Measurements from ENCODE around the gene KRTAP2-3. TPM values are rescaled to one million over a fixed set of nuclear protein-coding genes. Genes with fewer than 3 reads are reported as not detected.

The KRTAP2-3 gene
- total RNA-seq, 4 donors from 2014 or later = not detected

GRCh38 chr17:41009936-41010335 lies 50.0 kb downstream of the KRTAP2-3 start:
- DNase-seq = no peak
- H3K27ac ChIP-seq = no peak overlapping the region
- ATAC-seq = no peak
- in situ Hi-C loops (cut with MboI; ENCODE audit: low sequenced_read_pairs in 4 of 4) (no loop called here), intact Hi-C loops (cut with DNase I; ENCODE audit: low total_unique reads) (no loop called here)
- H3K27me3 ChIP-seq = no peaks in the 10 kb centered on the region
- no peak overlapping the region for H3K4me3 ChIP-seq
- no peaks in the 10 kb centered on the region for H3K9me3 ChIP-seq
- TF ChIP-seq CTCF (IDR thresholded peaks at IDR 0.05 in 4 of 5, conservative IDR thresholded peaks at IDR 0.05 in 1 of 5) = no peak
- no peak for TF ChIP-seq POLR2A (IDR thresholded peaks at IDR 0.05)
- peaks cover 7 to 8% of the 10 kb centered on the region in 2 donors for H3K4me1 ChIP-seq
- H3K36me3 ChIP-seq = no peaks in the 10 kb centered on the region

GRCh38 chr17:41009301-41009760 lies 50.6 kb downstream of the KRTAP2-3 start:
- intact Hi-C loops (cut with DNase I; ENCODE audit: low total_unique reads) (no loop called here), in situ Hi-C loops (cut with MboI; ENCODE audit: low sequenced_read_pairs in 4 of 4) (no loop called here)
- no peak for DNase-seq
- Histone ChIP-seq H3K4me3 (no peak overlapping the region), H3K27me3 (no peaks in the 10 kb centered on the region), H3K36me3 (no peaks in the 10 kb centered on the region), H3K9me3 (no peaks in the 10 kb centered on the region), H3K27ac (no peak overlapping the region), H3K4me1 (peaks cover 7 to 8% of the 10 kb centered on the region in 2 donors)
- TF ChIP-seq POLR2A (IDR thresholded peaks at IDR 0.05) = no peak
- TF ChIP-seq CTCF (IDR thresholded peaks at IDR 0.05 in 4 of 5, conservative IDR thresholded peaks at IDR 0.05 in 1 of 5) = no peak
- ATAC-seq = no peak

Other genes starting within 250 kb of the KRTAP2-3 start
- 10 to 100 TPM in 2 of 4 donors, 1 to 10 TPM in 1, under 1 TPM in 1; 0.20 to 21.9 (median 9.4) TPM for gene KRT10, start 237.5 kb downstream of the KRTAP2-3 start, total RNA-seq
- gene KRT12, start 192.9 kb downstream of the KRTAP2-3 start, total RNA-seq = not detected
- 1 to 10 TPM in 1 of 4 donors, not detected in 3; 2.7 TPM for gene KRT20, start 174.9 kb downstream of the KRTAP2-3 start, total RNA-seq
- gene KRT23, start 122.5 kb downstream of the KRTAP2-3 start, total RNA-seq = under 1 TPM in 1 of 4 donors, not detected in 3; 0.42 TPM
- not detected for gene KRT39, start 93.2 kb downstream of the KRTAP2-3 start, total RNA-seq
- not detected for gene KRT40, start 75.8 kb downstream of the KRTAP2-3 start, total RNA-seq
- gene KRTAP3-3, start 66.0 kb downstream of the KRTAP2-3 start, total RNA-seq = not detected
- not detected for gene KRTAP3-2, start 60.2 kb downstream of the KRTAP2-3 start, total RNA-seq
- not detected for gene KRTAP3-1, start 51.0 kb downstream of the KRTAP2-3 start, total RNA-seq
- gene KRTAP1-5, start 32.9 kb downstream of the KRTAP2-3 start, total RNA-seq = not detected
- not detected for gene KRTAP1-4, start 29.9 kb downstream of the KRTAP2-3 start, total RNA-seq
- gene KRTAP1-3, start 25.2 kb downstream of the KRTAP2-3 start, total RNA-seq = not detected
- gene KRTAP1-1, start 18.7 kb downstream of the KRTAP2-3 start, total RNA-seq = not detected
- gene KRTAP2-1, start 12.8 kb downstream of the KRTAP2-3 start, total RNA-seq = not detected
- not detected for gene KRTAP2-2, start 4.9 kb downstream of the KRTAP2-3 start, total RNA-seq
- gene KRTAP2-4, start 5.8 kb upstream of the KRTAP2-3 start, total RNA-seq = not detected
- gene KRTAP4-7, start 24.0 kb upstream of the KRTAP2-3 start, total RNA-seq = not detected
- gene KRTAP4-8, start 38.0 kb upstream of the KRTAP2-3 start, total RNA-seq = not detected
- gene KRTAP4-16, start 42.1 kb upstream of the KRTAP2-3 start, total RNA-seq = not detected
- gene KRTAP4-9, start 45.3 kb upstream of the KRTAP2-3 start, total RNA-seq = not detected
- gene KRTAP4-11, start 58.3 kb upstream of the KRTAP2-3 start, total RNA-seq = not detected
- not detected for gene KRTAP4-12, start 64.1 kb upstream of the KRTAP2-3 start, total RNA-seq
- not detected for gene KRTAP4-6, start 80.4 kb upstream of the KRTAP2-3 start, total RNA-seq
- not detected for gene KRTAP4-5, start 89.7 kb upstream of the KRTAP2-3 start, total RNA-seq
- gene KRTAP4-4, start 100.6 kb upstream of the KRTAP2-3 start, total RNA-seq = not detected
- gene KRTAP4-3, start 108.1 kb upstream of the KRTAP2-3 start, total RNA-seq = not detected
- gene KRTAP4-2, start 118.1 kb upstream of the KRTAP2-3 start, total RNA-seq = not detected
- gene KRTAP4-1, start 124.8 kb upstream of the KRTAP2-3 start, total RNA-seq = not detected
- not detected for gene KRTAP9-1, start 129.8 kb upstream of the KRTAP2-3 start, total RNA-seq
- not detected for gene KRTAP9-2, start 166.5 kb upstream of the KRTAP2-3 start, total RNA-seq
- gene KRTAP9-3, start 172.3 kb upstream of the KRTAP2-3 start, total RNA-seq = not detected
- gene KRTAP9-8, start 177.9 kb upstream of the KRTAP2-3 start, total RNA-seq = not detected
- not detected for gene KRTAP9-4, start 189.6 kb upstream of the KRTAP2-3 start, total RNA-seq
- not detected for gene KRTAP9-9, start 195.3 kb upstream of the KRTAP2-3 start, total RNA-seq
- not detected for gene KRTAP9-6, start 205.3 kb upstream of the KRTAP2-3 start, total RNA-seq
- not detected for gene KRTAP9-7, start 215.6 kb upstream of the KRTAP2-3 start, total RNA-seq
- gene KRTAP29-1, start 242.7 kb upstream of the KRTAP2-3 start, total RNA-seq = not detected
- gene KRTAP16-1, start 249.2 kb upstream of the KRTAP2-3 start, total RNA-seq = not detected